GM21515 (cell line): ENCODE results near the gene STK16.
"Not testable (repeated sequence)": the region's sequence is repeated elsewhere in the genome, so short reads cannot be mapped to it uniquely, and the experiment has no call there.

Source experiments
- ATAC-seq: cut with Tn5 transposase; IDR thresholded peaks from one replicate; pipeline ENCODE4 v1.9.1; 2021; ENCODE audit not compliant: unreplicated experiment

STK16 gene

GRCh38 chr2:219243291-219243761 lies 2.0 kb upstream of the STK16 start:
- no peak for ATAC-seq

- no peak for ATAC-seq
Measured at GRCh38 chr2:219244789-219245147, 511 bp upstream of the STK16 start.

- peak; percentile 1 for ATAC-seq
Measured at GRCh38 chr2:219245899-219246230, 586 bp downstream of the STK16 start.

- ATAC-seq: no peak
Measured at GRCh38 chr2:219246559-219246958, 1.3 kb downstream of the STK16 start.

- ATAC-seq: no peak
Measured at GRCh38 chr2:219247678-219248642, 2.7 kb downstream of the STK16 start.

- no peak for ATAC-seq
Measured at GRCh38 chr2:219248845-219249202, 3.5 kb downstream of the STK16 start.

GRCh38 chr2:219249203-219249980 lies 4.1 kb downstream of the STK16 start:
- ATAC-seq: peak; percentile 22

GRCh38 chr2:219250049-219250781 lies 4.9 kb downstream of the STK16 start:
- ATAC-seq: no peak

- no peak for ATAC-seq
Measured at GRCh38 chr2:219251656-219252055, 6.4 kb downstream of the STK16 start.

GRCh38 chr2:219252084-219252483 lies 6.8 kb downstream of the STK16 start:
- no peak for ATAC-seq

GRCh38 chr2:219252570-219252899 lies 7.3 kb downstream of the STK16 start:
- peak; percentile 0 for ATAC-seq

GRCh38 chr2:219252900-219253752 lies 7.8 kb downstream of the STK16 start, which contains the start of gene TUBA4B:
TSS of gene TUBA4B (plus strand) at chr2:219253243. CDS start at chr2:219253408, 165 bp downstream.
- peak; percentile 23 for ATAC-seq

- ATAC-seq: peak; percentile 48
Measured at GRCh38 chr2:219253753-219254589, 8.7 kb downstream of the STK16 start, which contains the start of gene TUBA4A. TSS of gene TUBA4A (minus strand) at chr2:219253918. CDS start at chr2:219253858, 60 bp downstream.

GRCh38 chr2:219254590-219255201 lies 9.4 kb downstream of the STK16 start:
- peak; percentile 29 for ATAC-seq

- ATAC-seq: not testable (repeated sequence)
Measured at GRCh38 chr2:219258942-219259341, 13.7 kb downstream of the STK16 start.

GRCh38 chr2:219261024-219261855 lies 16.0 kb downstream of the STK16 start:
- ATAC-seq: no peak

- ATAC-seq: no peak
Measured at GRCh38 chr2:219266232-219266631, 21.0 kb downstream of the STK16 start.

- ATAC-seq: no peak
Measured at GRCh38 chr2:219266886-219267285, 21.6 kb downstream of the STK16 start.
